HepG2 (cell line): Measurements from ENCODE around the gene RASAL1. TPM values are rescaled to one million over a fixed set of nuclear protein-coding genes. Genes with fewer than 3 reads are reported as not detected.

Experiments
- ATAC-seq: fragments of 200-7000 bp; cut with Tn5 transposase; 3 replicates; pipeline ENCODE4 v1.9.1; 2020; ENCODE audit warnings: mild to moderate bottlenecking, moderate library complexity
- BruUV-seq: library from RNA; stranded (reverse); fragments of 400-500 nt; replicated peaks from 2 replicates; lab custom pipeline; 2021; lab: Mats Ljungman, UMichigan
- CTCF ChIA-PET: fragments of 300-600 bp; formaldehyde crosslinking; extraction: SDS; loops from one replicate; lab custom pipeline; 2021; ENCODE audit warnings: low total read pairs, inconsistent platforms, low intra/inter-chr PET ratio; lab: Yijun Ruan, JAX
- POLR2A ChIA-PET: fragments of 350-600 bp; sonication (Branson Sonifier 250); formaldehyde crosslinking; loops from one replicate; lab custom pipeline; 2020; ENCODE audit warnings: antibody characterized with exemption, inconsistent platforms; lab: Yijun Ruan, JAX
- DNase-seq: peaks from one replicate; pipeline ENCODE4 v3.0.0-alpha.2; 2015; ENCODE audit warnings: low spot score
- FAIRE-seq: peaks from 3 replicates; lab custom pipeline; 2011; peaks lifted over from hg19 to GRCh38; lab: Jason Lieb, UNC
- H2AFZ ChIP-seq: one replicate; pipeline ENCODE4 v1.6.1; 2011; ENCODE audit warnings: low read length, inconsistent platforms
- H3K27ac ChIP-seq: fragments of 300-600 bp; 3 replicates; pipeline ENCODE4 v1.8.0; 2011; ENCODE audit warnings: mixed run types, mild to moderate bottlenecking, mixed read lengths, low read length, inconsistent platforms; ENCODE audit not compliant: insufficient read depth; ENCODE audit errors: extremely low read length
- H3K27me3 ChIP-seq, 2 experiments: fragments of 200-600 bp in 1 of 2; 2 replicates in 1 of 2; 3 replicates in 1 of 2; pipeline versions ENCODE4 v1.6.0 to v1.8.0; 2011; ENCODE audit warnings: low read length in 2 of 2, mild to moderate bottlenecking in 2 of 2, moderate library complexity in 2 of 2, inconsistent platforms in 1 of 2; ENCODE audit not compliant: insufficient read depth in 2 of 2, control insufficient read depth in 1 of 2
- H3K36me3 ChIP-seq, 2 experiments: fragments of 200-600 bp in 1 of 2; replicated peaks in 1 of 2; 2 replicates in 1 of 2; 3 replicates in 1 of 2; pipeline versions ENCODE4 v1.5.1 to v1.8.0; 2011; ENCODE audit warnings: low read length in 2 of 2, inconsistent platforms in 1 of 2; ENCODE audit not compliant: insufficient read depth in 2 of 2, control insufficient read depth in 1 of 2
- H3K4me1 ChIP-seq: 2 replicates; pipeline ENCODE4 v1.5.1; 2012; ENCODE audit warnings: low read length, inconsistent platforms; ENCODE audit not compliant: insufficient read depth
- H3K4me2 ChIP-seq: 2 replicates; pipeline ENCODE4 v1.6.0; 2011; ENCODE audit warnings: low read depth, low read length, inconsistent platforms
- H3K4me3 ChIP-seq, 3 experiments: fragments of 200-600 bp in 1 of 3; sonication (generic), shearing (Covaris generic) in 1 of 3; replicated peaks in 1 of 3; 2 replicates each; pipeline ENCODE4 v1.5.1; 2011 to 2016; ENCODE audit warnings: low read length in 3 of 3, inconsistent platforms in 2 of 3, low read depth in 2 of 3, mild to moderate bottlenecking in 2 of 3, control low read depth in 1 of 3, mixed read lengths in 1 of 3; ENCODE audit not compliant: insufficient read depth in 1 of 3
- H3K79me2 ChIP-seq: one replicate; pipeline ENCODE4 v1.6.1; 2011; ENCODE audit warnings: low read length, inconsistent platforms; ENCODE audit not compliant: insufficient read depth
- H3K9ac ChIP-seq: 2 replicates; pipeline ENCODE4 v1.6.0; 2011; ENCODE audit warnings: mild to moderate bottlenecking, low read depth, low read length, inconsistent platforms; ENCODE audit not compliant: insufficient read depth
- H3K9me3 ChIP-seq: 2 replicates; pipeline ENCODE4 v1.5.1; 2012; ENCODE audit warnings: mild to moderate bottlenecking, low read length
- H4K20me1 ChIP-seq: 2 replicates; pipeline ENCODE4 v1.6.0; 2011; ENCODE audit warnings: inconsistent platforms, mild to moderate bottlenecking, low read length, moderate library complexity; ENCODE audit not compliant: insufficient read depth
- ADNP ChIP-seq: sonication (generic); formaldehyde crosslinking; IDR thresholded peaks from 2 replicates; pipeline ENCODE4 v1.4.0; 2020; ENCODE audit warnings: missing genetic modification reagents
- ARHGAP35 ChIP-seq: sonication (generic); formaldehyde crosslinking; IDR thresholded peaks from 2 replicates; pipeline ENCODE4 v1.9.0; 2022; ENCODE audit warnings: mild to moderate bottlenecking, inconsistent platforms, moderate library complexity, missing genetic modification reagents, borderline replicate concordance
- CENPT ChIP-seq: sonication (generic); formaldehyde crosslinking; IDR thresholded peaks from 2 replicates; pipeline ENCODE4 v1.8.0; 2022; ENCODE audit warnings: low read depth, mild to moderate bottlenecking, moderate library complexity, missing genetic modification reagents
- KMT2B ChIP-seq: IDR thresholded peaks from 2 replicates; pipeline ENCODE4 v1.6.1; 2016; ENCODE audit warnings: missing genetic modification reagents, missing compliant biosample characterization
- MYPOP ChIP-seq: sonication (generic); formaldehyde crosslinking; IDR thresholded peaks from 2 replicates; pipeline ENCODE4 v1.8.1; 2023; ENCODE audit warnings: mild to moderate bottlenecking, moderate library complexity, missing genetic modification reagents
- RARA ChIP-seq: IDR thresholded peaks from 2 replicates; pipeline ENCODE4 v1.6.1; 2016; ENCODE audit warnings: missing genetic modification reagents, missing compliant biosample characterization
- U2AF1 ChIP-seq: fragments of 200-400 bp; formaldehyde crosslinking; optimal IDR thresholded peaks from 2 replicates; pipeline ENCODE3; 2017; ENCODE audit warnings: mild to moderate bottlenecking, low read depth, low read length
- ZBTB8A ChIP-seq: sonication (generic); formaldehyde crosslinking; IDR thresholded peaks from 2 replicates; pipeline ENCODE4 v1.4.0; 2020; ENCODE audit warnings: mild to moderate bottlenecking, low read depth, missing genetic modification reagents, borderline replicate concordance
- ZFP36L2 ChIP-seq: sonication (generic); formaldehyde crosslinking; IDR thresholded peaks from 2 replicates; pipeline ENCODE4 v1.4.0; 2020; ENCODE audit warnings: missing genetic modification reagents
- ZNF224 ChIP-seq: sonication (generic); formaldehyde crosslinking; IDR thresholded peaks from 2 replicates; pipeline ENCODE4 v1.5.0; 2020; ENCODE audit warnings: mild to moderate bottlenecking, missing genetic modification reagents
- ZNF451 ChIP-seq: sonication (generic); formaldehyde crosslinking; IDR thresholded peaks from 2 replicates; pipeline ENCODE4 v1.5.0; 2020; ENCODE audit warnings: mild to moderate bottlenecking, missing genetic modification reagents
- ZNF674 ChIP-seq: sonication (generic); formaldehyde crosslinking; IDR thresholded peaks from 2 replicates; pipeline ENCODE4 v1.5.0; 2020; ENCODE audit warnings: low read depth, mild to moderate bottlenecking, missing genetic modification reagents
- ZNF775 ChIP-seq: sonication (generic); formaldehyde crosslinking; IDR thresholded peaks from 2 replicates; pipeline ENCODE4 v1.4.0; 2020; ENCODE audit warnings: missing genetic modification reagents, mild to moderate bottlenecking, moderate library complexity, borderline replicate concordance
- WGBS: methylation state at CpG from one replicate; pipeline ENCODE4 v1.1.6; 2017; ENCODE audit warnings: low lambda C conversion rate; 5-methylcytosine and 5-hydroxymethylcytosine counted together
- in situ Hi-C: cut with HindIII; loops from 2 replicates; pipeline ENCODE4 v1.10.0; 2017; ENCODE audit warnings: low pct_unique_long_range_greater_than_20kb; ENCODE audit not compliant: extremely low pct_ligation_motif_present
- intact Hi-C: fragments of 100-400 bp; cut with micrococcal nuclease; formaldehyde crosslinking; loops from one replicate; pipeline ENCODE4 v1.10.0; 2022; ENCODE audit not compliant: unreplicated experiment
- polyA plus RNA-seq, 8 experiments: library from polyadenylated mRNA; depleted of rRNA in 3 of 8; stranded (reverse) in 7 of 8; unstranded in 1 of 8; fragments of >200 nt; fragmentation: Illumina TruSeq in 4 of 8; extraction: Trizol in 4 of 8; gene quantifications; 2 replicates each; pipeline versions ENCODE4 v1.2.1 to v1.2.3, GENCODE V29; 2011 to 2016; ENCODE audit warnings: low read depth in 4 of 8, missing spikeins in 1 of 8, mixed read lengths in 1 of 8; ENCODE audit not compliant: insufficient read depth in 1 of 8
- total RNA-seq, 5 experiments: library from RNA; depleted of rRNA; stranded (reverse); fragments of >200 nt; fragmentation: Illumina TruSeq; extraction: Trizol; gene quantifications; 2 replicates each; pipeline ENCODE4 v1.2.3, GENCODE V29; 2016; ENCODE audit warnings: low read depth in 1 of 5
- TF ChIP-seq, protein P1 (sequence below): sonication (generic); formaldehyde crosslinking; IDR thresholded peaks from 2 replicates; pipeline ENCODE4 v1.5.0; 2020; ENCODE audit warnings: missing genetic modification reagents

The RASAL1 gene
- total and polyA plus RNA-seq, 2 of the 13 experiments (the other 11 are each of a cell fraction or from before 2014, with no cell fraction given): not detected

DNA sequence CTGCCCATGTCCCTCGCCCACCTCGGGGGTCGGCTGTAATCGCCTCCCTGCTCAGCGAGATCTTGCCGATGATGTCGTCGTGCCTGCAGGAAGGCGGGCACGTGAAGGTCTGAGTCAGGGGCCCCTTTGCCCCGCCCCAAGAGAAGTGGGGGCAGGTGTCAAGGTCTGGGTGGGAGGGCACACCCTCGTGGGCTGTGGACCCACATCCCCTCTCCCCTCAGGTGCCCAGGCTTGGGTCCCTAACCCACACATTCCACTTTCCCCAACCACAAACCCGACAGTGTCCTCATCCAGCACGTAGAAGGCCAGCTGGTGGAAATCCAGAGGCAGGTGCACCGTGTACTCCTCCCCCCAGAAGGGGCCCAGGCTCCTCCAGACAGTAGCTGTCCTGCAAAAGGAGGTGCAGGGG is 7.8 kb downstream of the RASAL1 start:
- peaks cover 2 to 7% of the 10 kb centered on the region in 2 experiments; a peak in 1 of 5 replicates for H3K27me3 ChIP-seq
- H2AFZ ChIP-seq: no peak overlapping the region
- CTCF ChIA-PET: no interaction called here
- intact Hi-C loops (no loop called here), in situ Hi-C loops (no loop called here)
- TF ChIP-seq, protein P1, sequence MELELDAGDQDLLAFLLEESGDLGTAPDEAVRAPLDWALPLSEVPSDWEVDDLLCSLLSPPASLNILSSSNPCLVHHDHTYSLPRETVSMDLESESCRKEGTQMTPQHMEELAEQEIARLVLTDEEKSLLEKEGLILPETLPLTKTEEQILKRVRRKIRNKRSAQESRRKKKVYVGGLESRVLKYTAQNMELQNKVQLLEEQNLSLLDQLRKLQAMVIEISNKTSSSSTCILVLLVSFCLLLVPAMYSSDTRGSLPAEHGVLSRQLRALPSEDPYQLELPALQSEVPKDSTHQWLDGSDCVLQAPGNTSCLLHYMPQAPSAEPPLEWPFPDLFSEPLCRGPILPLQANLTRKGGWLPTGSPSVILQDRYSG (CRISPR knock-in tag): no peak
- TF ChIP-seq ARHGAP35 (CRISPR knock-in tag) (no peak), ZNF674 (CRISPR knock-in tag) (no peak), ZNF451 (CRISPR knock-in tag) (no peak), ZBTB8A (CRISPR knock-in tag) (no peak), MYPOP (CRISPR knock-in tag) (no peak), ZNF775 (CRISPR knock-in tag) (no peak), CENPT (no peak), KMT2B (CRISPR knock-in tag) (no peak), ADNP (CRISPR knock-in tag) (no peak), ZNF224 (CRISPR knock-in tag) (no peak), RARA (CRISPR knock-in tag) (no peak), U2AF1 (no peak), ZFP36L2 (CRISPR knock-in tag) (no peak)
- no peak overlapping the region for H3K9ac ChIP-seq
- H3K4me1 ChIP-seq: no peaks in the 10 kb centered on the region
- POLR2A ChIA-PET: no interaction called here
- no peak for DNase-seq
- no peaks in the 10 kb centered on the region for H4K20me1 ChIP-seq
- no peaks in the 10 kb centered on the region for H3K79me2 ChIP-seq
- no TSS peak for BruUV-seq
- WGBS: 6% methylated on average over 3 of the region's 15 CpGs
- H3K4me2 ChIP-seq: peak overlapping the region; percentile 4; the same call in 1 of the 2 replicates
- no peaks in the 10 kb centered on the region for H3K9me3 ChIP-seq
- no peak overlapping the region for H3K27ac ChIP-seq
- H3K36me3 ChIP-seq: no peaks in the 10 kb centered on the region
- ATAC-seq: no peak
- H3K4me3 ChIP-seq: no peak overlapping the region; a peak in 1 of 6 replicates
- no peak for FAIRE-seq
